OCI-LY1 (cell line): ENCODE measurements around the gene CX3CL1.

ENCODE experiments used
- CTCF ChIP-seq: fragments of 200-600 bp; sonication (generic), shearing (Covaris generic); IDR thresholded peaks from 2 replicates; pipeline ENCODE4 v1.5.1; 2017; ENCODE audit warnings: mild to moderate bottlenecking, antibody characterized with exemption, low read length, moderate library complexity, mixed read lengths
- EZH2 ChIP-seq: fragments of 200-600 bp; sonication (generic), shearing (Covaris generic); IDR thresholded peaks from 2 replicates; pipeline ENCODE4 v1.8.0; 2017; ENCODE audit warnings: borderline replicate concordance, mixed run types, mild to moderate bottlenecking, antibody characterized with exemption, low read length, moderate library complexity, mixed read lengths

- TF ChIP-seq CTCF, result no peak
- no peak for TF ChIP-seq EZH2
These were observed 30.6 kb upstream of the CX3CL1 start for GRCh38 chr16:57341441-57342303.
